Testis (tissue), 2 donors: ENCODE measurements around the gene NPM1.

Experiments
- POLR2A ChIP-seq: fragments of 450-650 bp; IDR thresholded peaks from one replicate; pipeline ENCODE4 v1.6.1; 2017; ENCODE audit warnings: antibody characterized with exemption, mild to moderate bottlenecking, moderate library complexity
- TF ChIP-seq, protein P1 (sequence below), 3 experiments: fragments of 450-650 bp in 2 of 3; fragments of 200-600 bp in 1 of 3; sonication (generic) in 1 of 3; IDR thresholded peaks; one replicate each; pipeline ENCODE4 v1.5.1; 2016 to 2019; ENCODE audit warnings: antibody characterized with exemption in 3 of 3, mild to moderate bottlenecking in 2 of 3, moderate library complexity in 1 of 3

DNA sequence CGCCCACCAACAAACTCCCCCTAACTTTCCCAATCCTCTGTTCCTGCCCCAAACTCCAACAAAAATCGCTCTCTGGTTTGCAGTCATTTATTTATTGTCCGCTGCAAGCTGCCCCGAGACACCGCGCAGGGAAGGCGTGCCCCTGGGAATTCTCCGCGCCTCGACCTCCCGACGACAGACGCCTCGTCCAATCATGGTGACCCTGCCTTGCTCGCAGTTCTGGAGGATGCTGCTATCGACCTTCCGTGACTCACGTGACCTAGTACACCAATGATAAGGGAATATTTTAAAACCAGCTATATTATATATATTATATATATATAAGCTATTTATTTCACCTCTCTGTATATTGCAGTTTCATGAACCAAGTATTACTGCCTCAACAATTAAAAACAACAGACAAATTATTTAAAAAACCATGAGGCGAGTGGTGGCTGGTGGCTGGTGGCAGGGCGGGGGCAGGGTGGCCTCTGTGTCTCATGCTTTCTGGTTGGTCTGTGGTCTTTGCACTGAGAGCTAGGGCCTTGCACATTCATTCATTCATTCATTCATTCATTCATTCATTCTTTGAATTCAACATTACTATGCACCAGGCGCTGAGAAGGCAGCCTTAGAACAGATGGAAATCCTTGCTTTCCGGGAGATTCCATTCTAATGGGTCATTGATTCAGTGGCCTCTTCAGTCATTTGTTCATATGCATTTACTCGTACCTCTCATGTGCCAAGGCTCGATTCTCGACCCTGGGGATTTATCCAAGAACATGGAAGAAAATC lies 69.7 kb downstream of the NPM1 start:
- TF ChIP-seq, protein P1, sequence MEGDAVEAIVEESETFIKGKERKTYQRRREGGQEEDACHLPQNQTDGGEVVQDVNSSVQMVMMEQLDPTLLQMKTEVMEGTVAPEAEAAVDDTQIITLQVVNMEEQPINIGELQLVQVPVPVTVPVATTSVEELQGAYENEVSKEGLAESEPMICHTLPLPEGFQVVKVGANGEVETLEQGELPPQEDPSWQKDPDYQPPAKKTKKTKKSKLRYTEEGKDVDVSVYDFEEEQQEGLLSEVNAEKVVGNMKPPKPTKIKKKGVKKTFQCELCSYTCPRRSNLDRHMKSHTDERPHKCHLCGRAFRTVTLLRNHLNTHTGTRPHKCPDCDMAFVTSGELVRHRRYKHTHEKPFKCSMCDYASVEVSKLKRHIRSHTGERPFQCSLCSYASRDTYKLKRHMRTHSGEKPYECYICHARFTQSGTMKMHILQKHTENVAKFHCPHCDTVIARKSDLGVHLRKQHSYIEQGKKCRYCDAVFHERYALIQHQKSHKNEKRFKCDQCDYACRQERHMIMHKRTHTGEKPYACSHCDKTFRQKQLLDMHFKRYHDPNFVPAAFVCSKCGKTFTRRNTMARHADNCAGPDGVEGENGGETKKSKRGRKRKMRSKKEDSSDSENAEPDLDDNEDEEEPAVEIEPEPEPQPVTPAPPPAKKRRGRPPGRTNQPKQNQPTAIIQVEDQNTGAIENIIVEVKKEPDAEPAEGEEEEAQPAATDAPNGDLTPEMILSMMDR (IDR thresholded peaks at IDR 0.05), result no peak
- TF ChIP-seq POLR2A, result no peak
